OCI-LY7 (cell line): ENCODE measurements around the gene USP4.

ENCODE experiments used
- EZH2phosphoT487 ChIP-seq: fragments of 200-600 bp; sonication (generic); IDR thresholded peaks from 2 replicates; pipeline ENCODE4 v1.6.1; 2018; ENCODE audit warnings: low read depth, borderline replicate concordance, mild to moderate bottlenecking, mixed run types, antibody characterized with exemption, low read length, moderate library complexity, mixed read lengths
- TF ChIP-seq, protein P1 (sequence below): fragments of 200-600 bp; sonication (generic); conservative IDR thresholded peaks from 2 replicates; pipeline ENCODE4 v1.5.1; 2014; ENCODE audit warnings: mild to moderate bottlenecking, antibody characterized with exemption, low read length, moderate library complexity, mixed read lengths

DNA sequence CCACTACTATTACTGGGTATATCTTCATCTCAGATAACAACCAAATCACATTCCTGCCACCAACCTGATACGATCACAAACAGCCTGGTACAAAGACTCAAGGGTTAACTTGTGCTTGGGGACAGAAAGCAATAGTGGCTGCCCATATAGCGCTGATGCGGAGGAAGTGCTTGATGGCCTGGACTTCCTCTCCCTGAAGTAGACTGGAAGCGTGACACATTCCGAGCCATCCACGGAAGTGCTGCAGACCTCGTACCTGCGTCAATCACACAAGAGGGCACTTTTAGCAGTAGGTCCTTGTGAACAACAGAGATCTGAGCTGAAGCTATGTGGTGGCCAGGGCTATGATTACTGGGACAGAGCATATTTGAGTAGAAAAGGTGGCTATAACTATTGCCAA lies 45.5 kb downstream of the USP4 start:
- TF ChIP-seq, protein P1, sequence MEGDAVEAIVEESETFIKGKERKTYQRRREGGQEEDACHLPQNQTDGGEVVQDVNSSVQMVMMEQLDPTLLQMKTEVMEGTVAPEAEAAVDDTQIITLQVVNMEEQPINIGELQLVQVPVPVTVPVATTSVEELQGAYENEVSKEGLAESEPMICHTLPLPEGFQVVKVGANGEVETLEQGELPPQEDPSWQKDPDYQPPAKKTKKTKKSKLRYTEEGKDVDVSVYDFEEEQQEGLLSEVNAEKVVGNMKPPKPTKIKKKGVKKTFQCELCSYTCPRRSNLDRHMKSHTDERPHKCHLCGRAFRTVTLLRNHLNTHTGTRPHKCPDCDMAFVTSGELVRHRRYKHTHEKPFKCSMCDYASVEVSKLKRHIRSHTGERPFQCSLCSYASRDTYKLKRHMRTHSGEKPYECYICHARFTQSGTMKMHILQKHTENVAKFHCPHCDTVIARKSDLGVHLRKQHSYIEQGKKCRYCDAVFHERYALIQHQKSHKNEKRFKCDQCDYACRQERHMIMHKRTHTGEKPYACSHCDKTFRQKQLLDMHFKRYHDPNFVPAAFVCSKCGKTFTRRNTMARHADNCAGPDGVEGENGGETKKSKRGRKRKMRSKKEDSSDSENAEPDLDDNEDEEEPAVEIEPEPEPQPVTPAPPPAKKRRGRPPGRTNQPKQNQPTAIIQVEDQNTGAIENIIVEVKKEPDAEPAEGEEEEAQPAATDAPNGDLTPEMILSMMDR = no peak
- TF ChIP-seq EZH2phosphoT487 = no peak
